Thyroid gland (tissue), 4 donors: ENCODE data around the gene RAB39A. TPM values are rescaled to one million over a fixed set of nuclear protein-coding genes. Genes with fewer than 3 reads are reported as not detected.

ENCODE experiments used
- DNase-seq, 2 donors: peaks; one replicate each; pipeline ENCODE4 v3.0.0-alpha.2; 2019
- H3K27ac ChIP-seq, 3 donors: fragments of 200-600 bp; sonication (generic); 1 replicate in 2 of 3; 2 replicates in 1 of 3; pipeline ENCODE4 v1.5.1; 2016 to 2019; ENCODE audit warnings: mild to moderate bottlenecking in 1 of 3, moderate library complexity in 1 of 3
- H3K27me3 ChIP-seq: fragments of 200-600 bp; sonication (generic); one replicate; pipeline ENCODE4 v1.5.1; 2019
- H3K36me3 ChIP-seq, 2 donors: fragments of 200-600 bp; sonication (generic); one replicate each; pipeline ENCODE4 v1.5.1; 2016 to 2019
- H3K4me1 ChIP-seq, 2 donors: fragments of 200-600 bp; sonication (generic); one replicate each; pipeline ENCODE4 v1.5.1; 2017 to 2019
- H3K4me3 ChIP-seq, 3 donors: fragments of 200-600 bp; sonication (generic); replicated peaks in 1 of 3; 1 replicate in 2 of 3; 2 replicates in 1 of 3; pipeline ENCODE4 v1.5.1; 2016; ENCODE audit warnings: mild to moderate bottlenecking in 1 of 3
- H3K9me3 ChIP-seq: fragments of 200-600 bp; sonication (generic); one replicate; pipeline ENCODE4 v1.5.1; 2017
- POLR2A ChIP-seq, 2 donors: fragments of 450-650 bp; IDR thresholded peaks; one replicate each; pipeline ENCODE4 v1.6.1; 2017; ENCODE audit warnings: antibody characterized with exemption in 2 of 2, mild to moderate bottlenecking in 2 of 2, moderate library complexity in 1 of 2
- WGBS, 2 donors: methylation state at CpG; one replicate each; pipeline ENCODE4 v1.1.5; 2017; 5-methylcytosine and 5-hydroxymethylcytosine counted together
- intact Hi-C: fragments of 100-400 bp; cut with DNase I; formaldehyde crosslinking; loops from one replicate; pipeline ENCODE4 v1.15.1; 2023
- total RNA-seq, 4 donors: library from RNA; depleted of rRNA; stranded (reverse); fragments of >200 nt; gene quantifications; one replicate each; pipeline ENCODE4 v1.2.3, GENCODE V29; 2016
- TF ChIP-seq, protein P1 (sequence below), 6 experiments: fragments of 200-600 bp in 3 of 6; fragments of 450-650 bp in 3 of 6; sonication (generic) in 3 of 6; IDR thresholded peaks; one replicate each; pipeline ENCODE4 v1.5.1; 2016 to 2019; ENCODE audit warnings: antibody characterized with exemption in 6 of 6, mild to moderate bottlenecking in 2 of 6, inconsistent platforms in 1 of 6, moderate library complexity in 1 of 6

RAB39A gene
- total RNA-seq, 4 donors from 2014 or later, result 0.11 to 1.1 (median 0.54) TPM; not detected in 1

DNA sequence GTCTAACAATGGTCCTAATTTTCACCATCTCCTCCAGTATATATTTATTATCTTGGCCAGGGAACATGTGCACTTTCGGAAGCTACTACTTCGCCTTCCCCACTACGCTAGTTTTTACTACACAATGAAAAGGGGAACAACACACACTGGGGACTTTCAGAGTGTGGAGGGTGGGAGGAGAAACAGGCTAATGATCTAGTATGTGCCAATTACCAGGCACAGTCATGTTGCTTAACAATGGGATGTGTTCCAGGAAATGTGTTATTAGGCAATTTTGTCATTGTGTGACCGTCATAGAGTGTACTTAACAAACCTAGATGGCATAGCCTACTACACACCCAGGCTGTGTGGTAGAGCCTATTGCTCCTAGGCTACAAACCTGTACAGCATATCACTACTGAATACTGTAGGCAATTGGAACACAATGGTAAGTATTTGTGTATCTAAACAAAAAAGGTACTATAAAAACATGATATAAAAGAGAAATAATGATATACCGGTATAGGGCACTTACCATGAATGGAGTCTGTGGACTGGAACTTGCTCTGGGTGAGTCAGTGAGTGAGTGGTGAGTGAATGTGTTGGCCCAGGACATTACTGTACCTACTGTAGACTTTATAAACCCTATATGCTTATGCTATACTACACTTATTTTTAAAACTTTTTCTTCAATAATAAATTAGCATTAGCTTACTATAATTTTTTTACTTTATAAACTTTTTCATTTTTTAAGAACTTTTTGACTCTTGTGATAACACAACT, 60.3 kb downstream of the RAB39A start:
- H3K27me3 ChIP-seq, result no peaks in the 10 kb centered on the region
- TF ChIP-seq POLR2A (IDR thresholded peaks at IDR 0.05), result no peak
- TF ChIP-seq, protein P1, sequence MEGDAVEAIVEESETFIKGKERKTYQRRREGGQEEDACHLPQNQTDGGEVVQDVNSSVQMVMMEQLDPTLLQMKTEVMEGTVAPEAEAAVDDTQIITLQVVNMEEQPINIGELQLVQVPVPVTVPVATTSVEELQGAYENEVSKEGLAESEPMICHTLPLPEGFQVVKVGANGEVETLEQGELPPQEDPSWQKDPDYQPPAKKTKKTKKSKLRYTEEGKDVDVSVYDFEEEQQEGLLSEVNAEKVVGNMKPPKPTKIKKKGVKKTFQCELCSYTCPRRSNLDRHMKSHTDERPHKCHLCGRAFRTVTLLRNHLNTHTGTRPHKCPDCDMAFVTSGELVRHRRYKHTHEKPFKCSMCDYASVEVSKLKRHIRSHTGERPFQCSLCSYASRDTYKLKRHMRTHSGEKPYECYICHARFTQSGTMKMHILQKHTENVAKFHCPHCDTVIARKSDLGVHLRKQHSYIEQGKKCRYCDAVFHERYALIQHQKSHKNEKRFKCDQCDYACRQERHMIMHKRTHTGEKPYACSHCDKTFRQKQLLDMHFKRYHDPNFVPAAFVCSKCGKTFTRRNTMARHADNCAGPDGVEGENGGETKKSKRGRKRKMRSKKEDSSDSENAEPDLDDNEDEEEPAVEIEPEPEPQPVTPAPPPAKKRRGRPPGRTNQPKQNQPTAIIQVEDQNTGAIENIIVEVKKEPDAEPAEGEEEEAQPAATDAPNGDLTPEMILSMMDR (IDR thresholded peaks at IDR 0.05), result no peak
- intact Hi-C loops, result no loop called here
- no peaks in the 10 kb centered on the region for H3K36me3 ChIP-seq
- H3K4me1 ChIP-seq, result no peaks in the 10 kb centered on the region
- WGBS, 2 donors, result 72 to 76% methylated on average over 5 of the region's 5 CpGs
- H3K9me3 ChIP-seq, result no peaks in the 10 kb centered on the region
- H3K27ac ChIP-seq, result no peak overlapping the region
- H3K4me3 ChIP-seq, result no peak overlapping the region
- DNase-seq, result no peak

DNA sequence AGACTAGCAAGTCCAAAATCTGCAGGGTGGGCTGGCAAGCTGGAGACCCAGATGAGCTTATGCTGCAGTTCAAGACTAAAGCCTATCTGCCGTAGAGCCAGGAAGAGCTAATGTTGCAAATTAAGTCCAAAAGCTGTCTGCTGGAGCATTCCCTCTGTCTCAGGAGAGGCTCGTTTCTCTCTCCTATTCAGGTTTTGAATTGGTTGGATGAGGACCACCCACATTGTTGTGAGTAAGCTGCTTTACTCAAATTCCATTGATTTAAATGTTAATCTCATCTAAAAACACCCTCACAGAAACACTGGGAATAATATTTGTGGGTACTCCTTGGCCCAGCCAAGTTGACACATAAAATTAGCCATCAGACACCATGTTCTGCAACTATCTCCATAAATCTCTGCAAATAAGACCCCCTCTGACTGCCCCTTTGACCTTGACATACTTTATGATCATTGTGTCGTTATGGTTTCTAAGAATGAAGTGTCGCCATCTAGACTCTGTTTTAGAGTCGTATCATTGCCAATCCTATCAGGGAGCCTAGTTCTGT, 63.7 kb downstream of the RAB39A start:
- intact Hi-C loops, result no loop called here
- no peaks in the 10 kb centered on the region for H3K27me3 ChIP-seq
- H3K27ac ChIP-seq, result no peak overlapping the region
- H3K4me3 ChIP-seq, result no peak overlapping the region
- DNase-seq, result no peak
- TF ChIP-seq POLR2A (IDR thresholded peaks at IDR 0.05), result no peak
- TF ChIP-seq, protein P1 (IDR thresholded peaks at IDR 0.05), result no peak
- 60 to 65% methylated on average over 5 of the region's 5 CpGs for WGBS, 2 donors
- H3K9me3 ChIP-seq, result no peaks in the 10 kb centered on the region
- no peaks in the 10 kb centered on the region for H3K36me3 ChIP-seq
- no peaks in the 10 kb centered on the region for H3K4me1 ChIP-seq

DNA sequence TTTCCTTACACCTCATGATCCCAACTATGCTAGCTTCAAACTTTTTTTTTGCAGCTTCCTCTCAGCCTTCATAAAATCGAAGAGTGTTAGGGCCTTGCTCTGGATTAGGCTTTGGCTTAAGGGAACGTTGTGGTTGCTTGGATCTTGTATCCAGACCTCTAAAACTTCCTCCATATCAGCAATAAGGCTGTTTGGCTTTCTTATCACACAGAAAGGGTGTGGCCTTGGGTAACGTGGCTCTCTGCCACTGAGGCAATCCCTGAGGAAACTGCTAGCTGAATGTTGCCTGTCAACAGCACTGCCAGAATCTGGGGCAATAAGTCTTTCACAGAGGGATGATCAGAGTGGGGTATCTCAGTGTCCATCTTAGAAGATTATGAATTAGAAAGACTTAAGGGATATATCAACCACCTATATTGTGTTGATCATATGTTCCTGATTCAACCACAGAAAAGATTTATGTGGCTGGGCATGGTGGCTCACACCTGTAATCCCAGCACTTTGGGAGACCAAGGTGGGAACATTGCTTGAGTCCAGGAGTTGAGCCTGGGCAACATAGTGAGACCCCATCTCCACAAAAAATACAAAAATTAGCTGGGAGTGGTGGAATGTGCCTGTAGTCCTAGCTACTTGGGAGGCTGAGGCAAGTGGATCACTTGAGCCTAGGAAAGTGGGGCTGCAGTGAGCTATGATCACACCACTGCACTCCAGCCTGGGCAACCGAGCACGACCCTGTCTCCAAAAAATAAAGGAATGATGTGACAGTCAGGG, 67.9 kb downstream of the RAB39A start:
- no peak for DNase-seq
- WGBS, 2 donors, result 53 to 78% methylated on average over 4 to 5 of the region's 5 CpGs
- Histone ChIP-seq H3K27ac (no peak overlapping the region), H3K9me3 (no peaks in the 10 kb centered on the region), H3K4me3 (no peak overlapping the region), H3K27me3 (no peaks in the 10 kb centered on the region), H3K36me3 (no peaks in the 10 kb centered on the region), H3K4me1 (no peaks in the 10 kb centered on the region)
- TF ChIP-seq, protein P1 (IDR thresholded peaks at IDR 0.05), result no peak
- TF ChIP-seq POLR2A (IDR thresholded peaks at IDR 0.05), result no peak
- intact Hi-C loops, result no loop called here

DNA sequence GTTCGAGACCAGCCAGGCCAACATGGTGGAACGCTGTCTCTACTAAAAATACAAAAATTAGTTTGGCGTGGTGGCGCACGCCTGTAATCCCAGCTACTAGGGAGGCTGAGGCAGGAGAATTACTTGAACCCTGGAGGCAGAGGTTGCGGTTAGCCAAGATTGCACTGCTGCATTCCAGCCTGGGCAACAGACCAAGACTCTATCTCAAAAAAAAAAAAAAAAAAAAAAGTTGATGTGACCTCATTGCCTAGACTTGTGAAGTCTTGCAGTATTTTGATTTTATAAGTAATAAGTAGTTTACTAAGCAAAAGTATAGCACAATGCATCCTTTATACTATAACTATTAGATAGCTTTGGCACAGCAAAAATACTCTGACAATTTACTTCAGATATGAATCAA, 70.5 kb downstream of the RAB39A start:
- 92 to 98% methylated on average over 6 of the region's 6 CpGs for WGBS, 2 donors
- Histone ChIP-seq H3K4me3 (no peak overlapping the region), H3K27me3 (no peaks in the 10 kb centered on the region), H3K9me3 (no peaks in the 10 kb centered on the region), H3K4me1 (no peaks in the 10 kb centered on the region), H3K36me3 (no peaks in the 10 kb centered on the region), H3K27ac (no peak overlapping the region)
- intact Hi-C loops, result no loop called here
- DNase-seq, result no peak
- TF ChIP-seq, protein P1 (IDR thresholded peaks at IDR 0.05), result no peak
- TF ChIP-seq POLR2A (IDR thresholded peaks at IDR 0.05), result no peak
